GOT3 (cell line): ENCODE measurements around the gene DUS1L.

Source experiments
- DNase-seq: peaks from one replicate; lab custom pipeline; 2025; ENCODE audit warnings: mixed read lengths; lab: John Stamatoyannopoulos, UW

DUS1L gene

GRCh38 chr17:82076018-82076784 lies 10.6 kb upstream of the DUS1L start:
- DNase-seq = no peak

- no peak for DNase-seq
These were observed 7.8 kb upstream of the DUS1L start for GRCh38 chr17:82073446-82073845.

GRCh38 chr17:82072827-82073226 lies 7.2 kb upstream of the DUS1L start:
- no peak for DNase-seq

- no peak for DNase-seq
These were observed 5.0 kb upstream of the DUS1L start for GRCh38 chr17:82070611-82071010.

- DNase-seq = no peak
These were observed 389 bp downstream of the DUS1L start for GRCh38 chr17:82065193-82065637.

GRCh38 chr17:82064433-82065192 lies 991 bp downstream of the DUS1L start:
- DNase-seq = no peak

- no peak for DNase-seq
These were observed 1.9 kb downstream of the DUS1L start for GRCh38 chr17:82063424-82064415.

GRCh38 chr17:82062984-82063368 lies 2.6 kb downstream of the DUS1L start:
- no peak for DNase-seq

- no peak for DNase-seq
These were observed 3.3 kb downstream of the DUS1L start for GRCh38 chr17:82062076-82062983.

- DNase-seq = no peak
These were observed 4.3 kb downstream of the DUS1L start for GRCh38 chr17:82061047-82061925.

- DNase-seq = no peak
These were observed 5.0 kb downstream of the DUS1L start for GRCh38 chr17:82060614-82061013.

- no peak for DNase-seq
These were observed 5.6 kb downstream of the DUS1L start for GRCh38 chr17:82060001-82060380.

GRCh38 chr17:82059272-82060000 lies 6.2 kb downstream of the DUS1L start:
- no peak for DNase-seq

- DNase-seq = no peak
These were observed 6.8 kb downstream of the DUS1L start for GRCh38 chr17:82058855-82059249.

GRCh38 chr17:82058230-82058854 lies 7.3 kb downstream of the DUS1L start:
- no peak for DNase-seq

GRCh38 chr17:82056729-82057621 lies 8.6 kb downstream of the DUS1L start:
- DNase-seq = no peak

- no peak for DNase-seq
These were observed 9.5 kb downstream of the DUS1L start for GRCh38 chr17:82055965-82056728.
